ENCODE data around the gene BNC2. TPM values are rescaled to one million over a fixed set of nuclear protein-coding genes. Genes with fewer than 3 reads are reported as not detected.

BNC2 gene
- total and polyA plus RNA-seq, 2 experiments from 2014 or later, result 13.8 to 18.5 TPM

DNA sequence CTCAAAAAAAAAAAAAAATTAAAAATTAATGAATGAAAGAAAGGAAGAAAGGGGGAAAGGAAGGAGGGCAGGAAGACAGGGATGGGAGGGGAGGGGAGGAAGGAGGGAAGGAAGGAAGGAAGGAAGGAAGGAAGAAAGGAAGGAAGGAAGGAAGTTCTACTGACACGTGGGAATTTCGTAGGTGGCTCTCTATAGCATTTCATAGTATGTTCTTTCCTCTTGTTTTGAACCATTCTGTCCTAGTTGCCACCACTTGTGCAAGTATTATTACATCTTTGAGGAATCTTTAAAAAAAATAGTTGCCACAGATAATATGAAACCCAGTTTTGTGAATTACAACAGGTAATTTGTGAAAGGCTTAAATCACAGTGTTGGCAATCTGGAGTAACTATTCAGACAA lies 253.8 kb downstream of the BNC2 start:
- Histone ChIP-seq H2AFZ (no peak overlapping the region), H3K79me2 (ENCODE audit: insufficient read depth) (peaks cover 63% of the 10 kb centered on the region), H3K27me3 (replicated peaks; ENCODE audit: insufficient read depth) (no peaks in the 10 kb centered on the region), H3K36me3 (ENCODE audit: low read depth) (no peaks in the 10 kb centered on the region), H4K20me1 (ENCODE audit: insufficient read depth) (no peaks in the 10 kb centered on the region), H3K4me1 (ENCODE audit: insufficient read depth) (peaks cover 16% of the 10 kb centered on the region), H3K27ac (no peak overlapping the region), H3K9me3 (ENCODE audit: low read depth) (no peaks in the 10 kb centered on the region), H3K4me2 (ENCODE audit: unreplicated experiment) (no peak overlapping the region), H3K9me2 (ENCODE audit: insufficient read depth) (no peaks in the 10 kb centered on the region; the same call in 1 of the 2 replicates), H3K4me3 (no peak overlapping the region), H3F3A (ENCODE audit: insufficient read depth) (peaks cover 20% of the 10 kb centered on the region), H3K9ac (no peak overlapping the region)
- 100% methylated on average over 1 to 2 of the region's 2 CpGs for WGBS, 2 experiments (ENCODE audit: low coverage in 1 of 2, low lambda C conversion rate in 2 of 2, missing lambda C conversion rate in 2 of 2)
- no peak for DNase-seq
- TF ChIP-seq EZH2phosphoT487 (IDR thresholded peaks at IDR 0.05; ENCODE audit: insufficient read depth, low read depth) (no peak), EZH2 (IDR thresholded peaks at IDR 0.05; ENCODE audit: insufficient read depth, poor library complexity, severe bottlenecking) (no peak)
- in situ Hi-C loops (cut with MboI), result no loop called here

DNA sequence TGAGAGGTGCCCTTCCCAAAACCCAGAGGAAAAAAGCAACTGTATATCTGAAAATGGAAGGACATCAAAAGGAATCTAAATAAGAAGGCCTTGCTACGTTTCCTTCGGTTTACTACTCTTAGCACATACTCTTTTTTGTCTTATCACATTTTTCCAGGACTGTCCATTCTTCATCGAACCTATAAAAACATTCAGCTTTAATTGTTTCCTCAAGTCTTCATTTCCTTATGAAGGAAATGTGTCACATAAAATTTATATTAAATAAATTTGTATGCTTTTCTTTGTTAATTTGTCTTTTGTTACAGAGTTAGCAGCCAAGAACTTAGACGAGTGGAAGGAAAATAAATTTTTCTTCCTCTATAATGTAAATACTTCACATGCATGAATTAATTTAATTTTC lies 255.0 kb downstream of the BNC2 start:
- no peaks in the 10 kb centered on the region for H3K27me3 ChIP-seq (replicated peaks; ENCODE audit: insufficient read depth)
- WGBS, 2 experiments (ENCODE audit: low coverage in 1 of 2, low lambda C conversion rate in 2 of 2, missing lambda C conversion rate in 2 of 2), result 93 to 98% methylated on average over 4 of the region's 4 CpGs
- no peaks in the 10 kb centered on the region for H3K36me3 ChIP-seq (ENCODE audit: low read depth)
- no peak for DNase-seq
- TF ChIP-seq EZH2 (IDR thresholded peaks at IDR 0.05; ENCODE audit: insufficient read depth, poor library complexity, severe bottlenecking) (no peak), EZH2phosphoT487 (IDR thresholded peaks at IDR 0.05; ENCODE audit: insufficient read depth, low read depth) (no peak)
- H3K27ac ChIP-seq, result no peak overlapping the region
- no peak overlapping the region for H3K4me2 ChIP-seq (ENCODE audit: unreplicated experiment)
- H3F3A ChIP-seq (ENCODE audit: insufficient read depth), result peaks cover 32% of the 10 kb centered on the region
- peaks cover 28% of the 10 kb centered on the region for H3K4me1 ChIP-seq (ENCODE audit: insufficient read depth)
- no peak overlapping the region for H3K4me3 ChIP-seq
- H4K20me1 ChIP-seq (ENCODE audit: insufficient read depth), result no peaks in the 10 kb centered on the region
- H3K9me3 ChIP-seq (ENCODE audit: low read depth), result no peaks in the 10 kb centered on the region
- no peak overlapping the region for H2AFZ ChIP-seq
- H3K79me2 ChIP-seq (ENCODE audit: insufficient read depth), result peaks cover 55% of the 10 kb centered on the region
- in situ Hi-C loops (cut with MboI), result no loop called here
- no peak overlapping the region for H3K9ac ChIP-seq
- H3K9me2 ChIP-seq (ENCODE audit: insufficient read depth), result no peaks in the 10 kb centered on the region; the same call in 1 of the 2 replicates

DNA sequence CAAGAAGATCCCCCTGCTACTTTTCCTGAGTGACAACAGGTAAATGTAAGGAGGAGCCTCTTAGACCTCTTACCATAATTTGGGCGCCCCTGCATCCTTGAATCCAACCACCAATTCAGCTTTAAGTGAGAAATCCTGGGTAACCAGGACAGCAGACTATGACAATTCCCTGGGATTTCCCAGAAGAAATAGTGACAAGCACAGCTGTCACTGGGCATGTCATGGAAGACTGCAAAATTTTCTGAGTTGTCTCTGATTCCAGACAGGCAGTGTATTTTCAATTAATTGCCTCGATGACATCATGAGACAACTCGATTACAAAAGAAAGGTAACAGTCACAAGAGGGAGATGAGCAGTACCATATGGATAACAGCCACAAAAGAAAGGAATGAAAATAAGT lies 256.9 kb downstream of the BNC2 start:
- in situ Hi-C loops (cut with MboI), result no loop called here
- Histone ChIP-seq H2AFZ (no peak overlapping the region), H3F3A (ENCODE audit: insufficient read depth) (peaks cover 27% of the 10 kb centered on the region), H3K9ac (no peak overlapping the region), H3K36me3 (ENCODE audit: low read depth) (no peaks in the 10 kb centered on the region), H3K4me3 (no peak overlapping the region), H3K4me2 (ENCODE audit: unreplicated experiment) (no peak overlapping the region), H4K20me1 (ENCODE audit: insufficient read depth) (no peaks in the 10 kb centered on the region), H3K27me3 (replicated peaks; ENCODE audit: insufficient read depth) (no peaks in the 10 kb centered on the region), H3K9me3 (ENCODE audit: low read depth) (no peaks in the 10 kb centered on the region), H3K79me2 (ENCODE audit: insufficient read depth) (peaks cover 67% of the 10 kb centered on the region), H3K9me2 (ENCODE audit: insufficient read depth) (no peaks in the 10 kb centered on the region; the same call in 1 of the 2 replicates), H3K27ac (no peak overlapping the region), H3K4me1 (ENCODE audit: insufficient read depth) (peaks cover 31% of the 10 kb centered on the region)
- no peak for TF ChIP-seq EZH2 (IDR thresholded peaks at IDR 0.05; ENCODE audit: insufficient read depth, poor library complexity, severe bottlenecking)
- TF ChIP-seq EZH2phosphoT487 (IDR thresholded peaks at IDR 0.05; ENCODE audit: insufficient read depth, low read depth), result no peak
- DNase-seq, result no peak
- 50 to 58% methylated on average over 3 of the region's 3 CpGs for WGBS, 2 experiments (ENCODE audit: low coverage in 1 of 2, low lambda C conversion rate in 2 of 2, missing lambda C conversion rate in 2 of 2)

DNA sequence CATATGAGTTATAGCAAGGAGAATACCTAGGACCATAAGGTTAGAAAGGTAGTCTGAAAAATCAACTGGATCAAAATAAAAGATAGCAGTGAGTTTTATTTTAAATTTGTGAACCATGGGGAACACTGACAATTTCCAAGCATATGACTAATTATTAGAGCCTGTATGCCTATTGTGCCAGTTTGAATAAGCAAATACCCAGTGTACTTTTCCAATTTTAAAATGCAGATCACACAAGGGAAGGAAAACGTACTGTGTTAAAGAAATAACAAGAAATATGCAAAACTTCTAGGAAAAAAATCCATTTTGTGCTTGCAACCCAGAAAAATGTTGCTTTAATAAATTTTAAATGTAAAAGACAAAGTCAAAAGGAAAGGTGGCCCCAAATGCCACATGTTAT lies 257.4 kb downstream of the BNC2 start:
- Histone ChIP-seq H2AFZ (no peak overlapping the region), H3K4me2 (ENCODE audit: unreplicated experiment) (no peak overlapping the region), H3K4me1 (ENCODE audit: insufficient read depth) (peaks cover 31% of the 10 kb centered on the region), H3K4me3 (no peak overlapping the region), H3K27me3 (replicated peaks; ENCODE audit: insufficient read depth) (no peaks in the 10 kb centered on the region), H3K9me2 (ENCODE audit: insufficient read depth) (no peaks in the 10 kb centered on the region; the same call in 1 of the 2 replicates), H3K36me3 (ENCODE audit: low read depth) (no peaks in the 10 kb centered on the region), H3F3A (ENCODE audit: insufficient read depth) (peaks cover 26% of the 10 kb centered on the region), H3K79me2 (ENCODE audit: insufficient read depth) (peaks cover 67% of the 10 kb centered on the region), H3K9ac (no peak overlapping the region), H3K27ac (no peak overlapping the region), H3K9me3 (ENCODE audit: low read depth) (no peaks in the 10 kb centered on the region), H4K20me1 (ENCODE audit: insufficient read depth) (no peaks in the 10 kb centered on the region)
- TF ChIP-seq EZH2 (IDR thresholded peaks at IDR 0.05; ENCODE audit: insufficient read depth, poor library complexity, severe bottlenecking) (no peak), EZH2phosphoT487 (IDR thresholded peaks at IDR 0.05; ENCODE audit: insufficient read depth, low read depth) (no peak)
- no peak for DNase-seq
- WGBS, 2 experiments (ENCODE audit: low coverage in 1 of 2, low lambda C conversion rate in 2 of 2, missing lambda C conversion rate in 2 of 2), result 96 to 100% methylated on average over 1 of the region's 1 CpG
- in situ Hi-C loops (cut with MboI), result no loop called here

DNA sequence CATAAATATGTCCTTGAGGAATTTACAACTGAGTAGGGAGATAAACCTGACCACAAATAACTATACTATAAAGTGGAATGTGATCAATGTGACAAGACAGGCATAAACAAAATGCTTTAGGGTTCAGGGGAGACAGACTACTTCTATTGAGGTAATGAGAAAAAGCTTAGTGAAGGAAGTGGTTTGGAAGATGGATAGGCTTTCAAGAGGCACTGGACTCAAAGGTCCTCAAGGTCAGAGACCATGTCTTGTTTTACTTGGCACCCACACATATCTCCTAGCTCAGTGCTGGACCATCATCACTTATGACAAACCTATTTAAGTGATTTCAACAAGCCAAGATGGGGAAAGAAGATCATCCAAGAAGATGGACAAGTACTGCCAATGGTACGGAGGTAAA lies 257.8 kb downstream of the BNC2 start:
- Histone ChIP-seq H3K9ac (no peak overlapping the region), H3K27me3 (replicated peaks; ENCODE audit: insufficient read depth) (no peaks in the 10 kb centered on the region), H3K4me2 (ENCODE audit: unreplicated experiment) (peak overlapping the region; percentile 52), H4K20me1 (ENCODE audit: insufficient read depth) (no peaks in the 10 kb centered on the region), H3K36me3 (ENCODE audit: low read depth) (no peaks in the 10 kb centered on the region), H3K79me2 (ENCODE audit: insufficient read depth) (peaks cover 63% of the 10 kb centered on the region), H3K9me2 (ENCODE audit: insufficient read depth) (no peaks in the 10 kb centered on the region; the same call in 1 of the 2 replicates), H3K27ac (peak overlapping the region; percentile 37; the same call in 1 of the 2 replicates), H3K4me1 (ENCODE audit: insufficient read depth) (peaks cover 31% of the 10 kb centered on the region), H3F3A (ENCODE audit: insufficient read depth) (peaks cover 26% of the 10 kb centered on the region), H3K9me3 (ENCODE audit: low read depth) (no peaks in the 10 kb centered on the region), H3K4me3 (no peak overlapping the region), H2AFZ (no peak overlapping the region)
- TF ChIP-seq EZH2phosphoT487 (IDR thresholded peaks at IDR 0.05; ENCODE audit: insufficient read depth, low read depth), result no peak
- TF ChIP-seq EZH2 (IDR thresholded peaks at IDR 0.05; ENCODE audit: insufficient read depth, poor library complexity, severe bottlenecking), result no peak
- in situ Hi-C loops (cut with MboI), result no loop called here
- 95% methylated on average over 1 of the region's 1 CpG for WGBS, 2 experiments (ENCODE audit: low coverage in 1 of 2, low lambda C conversion rate in 2 of 2, missing lambda C conversion rate in 2 of 2)
- DNase-seq, result no peak

All from GM23248 (cell line).